Measurements from ENCODE around the gene AGPAT2. TPM values are rescaled to one million over a fixed set of nuclear protein-coding genes. Genes with fewer than 3 reads are reported as not detected.
A peak's percentile ranks its signal among the peaks of the same experiment; 100 is the strongest.
"Not testable (repeated sequence)": the region's sequence is repeated elsewhere in the genome, so short reads cannot be mapped to it uniquely, and the experiment has no call there.

The AGPAT2 gene
- total RNA-seq, 1 donor: 30.0 TPM

DNA sequence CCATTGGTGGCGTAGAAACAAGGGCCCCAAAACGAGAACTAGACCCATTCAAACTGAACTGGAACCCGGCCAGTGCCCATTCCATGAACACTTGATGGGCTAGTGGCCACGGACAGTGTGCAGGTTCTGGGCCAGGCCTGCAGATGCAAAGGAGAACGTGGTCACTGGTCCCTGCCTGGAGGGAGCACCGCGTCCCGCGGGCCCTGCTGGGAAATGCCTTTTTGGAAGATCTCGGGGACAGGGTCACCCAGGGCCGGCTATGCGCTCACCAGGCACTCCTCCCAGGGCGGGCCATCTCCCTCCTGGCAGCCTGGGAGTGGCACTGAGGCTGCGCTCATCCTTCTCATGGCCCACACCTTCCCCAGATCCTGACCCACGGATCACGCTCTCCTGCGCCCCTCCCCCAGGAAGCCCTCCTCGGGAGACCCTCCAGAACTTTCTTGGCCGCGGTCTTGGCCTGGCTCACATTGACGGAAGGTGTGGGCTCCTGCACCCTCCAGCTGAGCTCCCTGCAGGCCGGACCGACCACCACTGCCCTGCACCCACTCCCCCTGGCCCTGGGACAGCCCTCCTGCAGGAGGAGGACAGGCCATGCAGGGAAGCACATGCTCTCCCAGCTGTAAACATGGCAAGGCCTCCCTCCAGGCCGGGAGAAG lies 22.3 kb upstream of the AGPAT2 start:
- Histone ChIP-seq H3K27me3 (ENCODE audit: insufficient read depth, low read length) (peaks cover 22% of the 10 kb centered on the region), H3K27ac (ENCODE audit: low read depth, low read length) (no peak overlapping the region), H3K36me3 (ENCODE audit: insufficient read depth, low read length) (no peaks in the 10 kb centered on the region), H3K4me3 (ENCODE audit: insufficient read depth, low read length) (no peak overlapping the region), H2AFZ (ENCODE audit: low read length) (no peak overlapping the region), H3K9me3 (ENCODE audit: low read depth, low read length) (no peaks in the 10 kb centered on the region), H3K4me1 (ENCODE audit: insufficient read depth, low read length) (no peaks in the 10 kb centered on the region), H4K20me1 (ENCODE audit: insufficient read depth, low read length) (no peaks in the 10 kb centered on the region), H3K4me2 (ENCODE audit: insufficient read depth, low read length) (no peak overlapping the region), H3K79me2 (ENCODE audit: insufficient read depth, low read length) (no peaks in the 10 kb centered on the region)
- DNase-seq (ENCODE audit: insufficient read length, low spot score, missing footprints): peak; percentile 64
- TF ChIP-seq, protein P1, sequence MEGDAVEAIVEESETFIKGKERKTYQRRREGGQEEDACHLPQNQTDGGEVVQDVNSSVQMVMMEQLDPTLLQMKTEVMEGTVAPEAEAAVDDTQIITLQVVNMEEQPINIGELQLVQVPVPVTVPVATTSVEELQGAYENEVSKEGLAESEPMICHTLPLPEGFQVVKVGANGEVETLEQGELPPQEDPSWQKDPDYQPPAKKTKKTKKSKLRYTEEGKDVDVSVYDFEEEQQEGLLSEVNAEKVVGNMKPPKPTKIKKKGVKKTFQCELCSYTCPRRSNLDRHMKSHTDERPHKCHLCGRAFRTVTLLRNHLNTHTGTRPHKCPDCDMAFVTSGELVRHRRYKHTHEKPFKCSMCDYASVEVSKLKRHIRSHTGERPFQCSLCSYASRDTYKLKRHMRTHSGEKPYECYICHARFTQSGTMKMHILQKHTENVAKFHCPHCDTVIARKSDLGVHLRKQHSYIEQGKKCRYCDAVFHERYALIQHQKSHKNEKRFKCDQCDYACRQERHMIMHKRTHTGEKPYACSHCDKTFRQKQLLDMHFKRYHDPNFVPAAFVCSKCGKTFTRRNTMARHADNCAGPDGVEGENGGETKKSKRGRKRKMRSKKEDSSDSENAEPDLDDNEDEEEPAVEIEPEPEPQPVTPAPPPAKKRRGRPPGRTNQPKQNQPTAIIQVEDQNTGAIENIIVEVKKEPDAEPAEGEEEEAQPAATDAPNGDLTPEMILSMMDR (IDR thresholded peaks at IDR 0.05; ENCODE audit: extremely low read depth, low read depth, low read length): no peak

DNA sequence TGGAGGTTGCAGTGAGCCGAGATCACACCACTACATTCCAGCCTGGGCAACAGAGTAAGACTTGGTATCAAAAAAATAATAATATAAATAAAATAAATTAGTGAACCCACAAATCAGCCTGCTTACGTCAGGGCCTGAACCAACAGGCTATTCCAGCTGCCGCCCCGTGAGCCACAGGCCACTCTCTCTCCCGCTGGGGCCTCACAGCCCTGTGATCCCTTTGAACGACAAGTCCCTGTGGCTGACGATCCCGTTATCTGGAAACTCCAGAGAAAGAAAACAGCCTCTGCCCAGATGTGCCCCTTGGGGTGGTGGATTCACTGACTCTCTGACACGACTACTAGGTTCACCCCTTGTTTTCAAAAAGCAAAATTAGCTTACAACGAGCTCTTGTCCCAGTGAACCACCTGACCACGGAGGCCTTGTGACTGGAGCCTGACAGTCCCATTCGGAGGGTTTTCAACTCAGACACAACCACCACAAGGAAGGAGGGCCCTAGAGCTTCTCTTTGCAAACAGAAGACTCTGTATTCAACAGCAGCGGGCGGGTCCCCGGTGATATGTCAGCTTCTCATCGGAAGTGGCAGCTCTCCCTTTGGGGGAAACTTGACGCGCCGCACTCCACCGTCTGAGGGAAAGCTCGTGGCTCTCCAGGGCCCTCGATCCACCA lies 20.7 kb upstream of the AGPAT2 start:
- H3K27ac ChIP-seq (ENCODE audit: low read depth, low read length): no peak overlapping the region

DNA sequence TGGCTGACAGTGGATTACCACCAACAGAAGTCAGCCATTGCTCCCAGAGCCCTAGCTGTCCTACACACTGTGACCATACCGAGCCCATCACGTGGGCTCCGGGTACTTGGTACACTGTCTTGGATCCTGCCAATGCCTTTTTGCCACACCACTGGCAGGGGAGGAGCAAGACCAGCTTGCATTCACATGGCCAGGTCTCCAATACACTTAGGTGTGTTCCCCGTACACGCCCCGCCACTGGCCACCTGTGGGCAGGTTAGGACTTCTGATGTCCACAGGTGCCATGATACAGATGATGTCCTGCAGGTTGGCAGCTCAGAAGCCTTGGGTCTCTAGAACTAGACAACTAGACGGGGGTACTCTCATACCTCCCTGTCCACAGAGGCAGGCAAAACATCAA lies 19.8 kb upstream of the AGPAT2 start:
- Histone ChIP-seq H4K20me1 (ENCODE audit: insufficient read depth, low read length) (no peaks in the 10 kb centered on the region), H3K27me3 (ENCODE audit: insufficient read depth, low read length) (peaks cover 11% of the 10 kb centered on the region), H3K27ac (ENCODE audit: low read depth, low read length) (no peak overlapping the region), H2AFZ (ENCODE audit: low read length) (no peak overlapping the region), H3K4me1 (ENCODE audit: insufficient read depth, low read length) (no peaks in the 10 kb centered on the region), H3K4me3 (ENCODE audit: insufficient read depth, low read length) (no peak overlapping the region), H3K4me2 (ENCODE audit: insufficient read depth, low read length) (no peak overlapping the region), H3K9me3 (ENCODE audit: low read depth, low read length) (no peaks in the 10 kb centered on the region), H3K36me3 (ENCODE audit: insufficient read depth, low read length) (no peaks in the 10 kb centered on the region), H3K79me2 (ENCODE audit: insufficient read depth, low read length) (no peaks in the 10 kb centered on the region)
- DNase-seq (ENCODE audit: insufficient read length, low spot score, missing footprints): no peak
- TF ChIP-seq, protein P1 (IDR thresholded peaks at IDR 0.05; ENCODE audit: extremely low read depth, low read depth, low read length): no peak

More for the DNA sequence above, 20.7 kb upstream of the AGPAT2 start:
- Histone ChIP-seq H3K79me2 (ENCODE audit: insufficient read depth, low read length) (no peaks in the 10 kb centered on the region), H4K20me1 (ENCODE audit: insufficient read depth, low read length) (no peaks in the 10 kb centered on the region), H2AFZ (ENCODE audit: low read length) (no peak overlapping the region), H3K9me3 (ENCODE audit: low read depth, low read length) (no peaks in the 10 kb centered on the region), H3K4me2 (ENCODE audit: insufficient read depth, low read length) (no peak overlapping the region), H3K4me3 (ENCODE audit: insufficient read depth, low read length) (no peak overlapping the region), H3K36me3 (ENCODE audit: insufficient read depth, low read length) (no peaks in the 10 kb centered on the region), H3K27me3 (ENCODE audit: insufficient read depth, low read length) (peaks cover 16% of the 10 kb centered on the region), H3K4me1 (ENCODE audit: insufficient read depth, low read length) (no peaks in the 10 kb centered on the region)
- TF ChIP-seq, protein P1 (IDR thresholded peaks at IDR 0.05; ENCODE audit: extremely low read depth, low read depth, low read length): no peak
- no peak for DNase-seq (ENCODE audit: insufficient read length, low spot score, missing footprints)

DNA sequence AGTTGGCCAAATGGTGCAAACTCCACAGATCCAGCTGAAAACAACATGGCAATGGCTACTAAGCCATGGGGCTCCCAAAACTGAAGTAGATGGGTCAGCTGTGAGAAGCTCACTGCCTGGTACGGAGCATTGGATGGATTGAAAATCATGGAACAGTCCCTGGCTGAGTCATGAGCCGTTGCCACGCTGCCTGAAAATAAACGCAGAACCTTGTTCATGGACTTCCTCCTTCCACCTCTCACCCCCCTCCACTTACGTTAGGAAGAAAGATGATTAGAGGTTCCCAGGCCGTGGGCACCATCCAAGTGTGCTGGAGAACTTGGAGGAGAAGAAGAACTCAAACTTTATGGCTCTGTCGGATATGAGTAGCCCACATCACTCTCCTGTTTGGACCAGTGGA lies 18.3 kb upstream of the AGPAT2 start:
- H3K27me3 ChIP-seq (ENCODE audit: insufficient read depth, low read length): peaks cover 12% of the 10 kb centered on the region
- no peak overlapping the region for H2AFZ ChIP-seq (ENCODE audit: low read length)
- H3K9me3 ChIP-seq (ENCODE audit: low read depth, low read length): no peaks in the 10 kb centered on the region
- H3K36me3 ChIP-seq (ENCODE audit: insufficient read depth, low read length): no peaks in the 10 kb centered on the region
- H4K20me1 ChIP-seq (ENCODE audit: insufficient read depth, low read length): no peaks in the 10 kb centered on the region
- no peaks in the 10 kb centered on the region for H3K4me1 ChIP-seq (ENCODE audit: insufficient read depth, low read length)
- TF ChIP-seq, protein P1 (IDR thresholded peaks at IDR 0.05; ENCODE audit: extremely low read depth, low read depth, low read length): no peak
- H3K4me2 ChIP-seq (ENCODE audit: insufficient read depth, low read length): no peak overlapping the region
- no peaks in the 10 kb centered on the region for H3K79me2 ChIP-seq (ENCODE audit: insufficient read depth, low read length)
- no peak overlapping the region for H3K27ac ChIP-seq (ENCODE audit: low read depth, low read length)
- no peak overlapping the region for H3K4me3 ChIP-seq (ENCODE audit: insufficient read depth, low read length)
- no peak for DNase-seq (ENCODE audit: insufficient read length, low spot score, missing footprints)

DNA sequence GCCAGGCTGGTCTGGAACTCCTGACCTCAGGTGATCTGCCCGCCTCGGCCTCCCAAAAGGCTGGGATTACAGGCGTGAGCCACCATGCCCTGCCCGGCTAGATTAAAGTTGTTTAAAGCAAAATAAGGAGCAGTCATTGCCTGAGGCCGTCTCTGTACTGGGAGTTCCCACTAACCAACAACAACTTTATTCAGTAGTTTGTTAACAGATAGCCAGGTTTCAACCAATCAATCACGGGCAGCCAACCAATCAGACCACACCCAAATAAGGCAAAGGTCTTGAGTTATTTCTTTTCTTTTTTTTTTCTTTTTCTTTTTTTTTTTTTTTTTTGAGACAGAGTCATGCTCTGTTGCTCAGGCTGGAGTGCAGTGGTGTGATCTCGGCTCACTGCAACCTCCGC lies 17.5 kb upstream of the AGPAT2 start:
- not testable (repeated sequence) for H3K4me1 ChIP-seq (ENCODE audit: insufficient read depth, low read length); H3K4me2 ChIP-seq (ENCODE audit: insufficient read depth, low read length); DNase-seq (ENCODE audit: insufficient read length, low spot score, missing footprints); H3K36me3 ChIP-seq (ENCODE audit: insufficient read depth, low read length); H3K9me3 ChIP-seq (ENCODE audit: low read depth, low read length); H4K20me1 ChIP-seq (ENCODE audit: insufficient read depth, low read length); H3K27ac ChIP-seq (ENCODE audit: low read depth, low read length); H3K4me3 ChIP-seq (ENCODE audit: insufficient read depth, low read length); H2AFZ ChIP-seq (ENCODE audit: low read length); H3K79me2 ChIP-seq (ENCODE audit: insufficient read depth, low read length)
- H3K27me3 ChIP-seq (ENCODE audit: insufficient read depth, low read length): peaks cover 15% of the 10 kb centered on the region
